DND-41 (cell line): Measurements from ENCODE around the gene ZSCAN31.
"Not testable (repeated sequence)": the region's sequence is repeated elsewhere in the genome, so short reads cannot be mapped to it uniquely, and the experiment has no call there.

ENCODE experiments used
- ATAC-seq: fragments of 200-7000 bp; cut with Tn5 transposase; 3 replicates; pipeline ENCODE4 v1.9.1; 2021; ENCODE audit warnings: low read depth; ENCODE audit not compliant: insufficient read depth
- DNase-seq: peaks from one replicate; pipeline ENCODE4 v3.0.0-alpha.2; 2020
- H2AFZ ChIP-seq: 2 replicates; pipeline ENCODE4 v1.6.0; 2012; ENCODE audit warnings: low read depth, low read length
- H3K27ac ChIP-seq: 2 replicates; pipeline ENCODE4 v1.5.1; 2012; ENCODE audit warnings: low read length, inconsistent platforms
- H3K27me3 ChIP-seq: fragments of 200-600 bp; sonication (generic); 2 replicates; pipeline ENCODE4 v1.6.0; 2012; ENCODE audit warnings: low read length, mild to moderate bottlenecking, inconsistent platforms; ENCODE audit not compliant: insufficient read depth, poor library complexity
- H3K36me3 ChIP-seq: 2 replicates; pipeline ENCODE4 v1.5.1; 2012; ENCODE audit warnings: low read length, inconsistent platforms; ENCODE audit not compliant: insufficient read depth
- H3K4me1 ChIP-seq: 2 replicates; pipeline ENCODE4 v1.5.1; 2012; ENCODE audit warnings: mild to moderate bottlenecking, low read length; ENCODE audit not compliant: insufficient read depth
- H3K4me2 ChIP-seq: 2 replicates; pipeline ENCODE4 v1.6.0; 2012; ENCODE audit warnings: mild to moderate bottlenecking, moderate library complexity, low read length, inconsistent platforms; ENCODE audit not compliant: insufficient read depth
- H3K4me3 ChIP-seq, 2 experiments: fragments of 200-600 bp in 1 of 2; shearing (Covaris generic) in 1 of 2; 2 replicates each; pipeline ENCODE4 v1.5.1; 2012 to 2016; ENCODE audit warnings: inconsistent platforms in 2 of 2, low read length in 2 of 2, mild to moderate bottlenecking in 2 of 2, low read depth in 1 of 2, moderate library complexity in 1 of 2
- H3K79me2 ChIP-seq: 2 replicates; pipeline ENCODE4 v1.6.0; 2012; ENCODE audit warnings: low read length, inconsistent platforms; ENCODE audit not compliant: insufficient read depth
- H3K9ac ChIP-seq: 2 replicates; pipeline ENCODE4 v1.6.0; 2012; ENCODE audit warnings: low read depth, mild to moderate bottlenecking, inconsistent platforms, low read length, moderate library complexity
- H3K9me3 ChIP-seq: 2 replicates; pipeline ENCODE4 v1.5.1; 2012; ENCODE audit warnings: low read length, moderate library complexity, mild to moderate bottlenecking, inconsistent platforms; ENCODE audit not compliant: insufficient read depth, severe bottlenecking
- H4K20me1 ChIP-seq: 2 replicates; pipeline ENCODE4 v1.6.0; 2012; ENCODE audit warnings: low read length; ENCODE audit not compliant: insufficient read depth
- CTCF ChIP-seq: IDR thresholded peaks from 2 replicates; pipeline ENCODE4 v1.5.1; 2012; ENCODE audit warnings: borderline replicate concordance, low read length, moderate library complexity, mild to moderate bottlenecking; ENCODE audit not compliant: poor library complexity, severe bottlenecking; ENCODE audit errors: extremely low read depth
- EZH2 ChIP-seq: IDR thresholded peaks from 3 replicates; pipeline ENCODE4 v1.6.1; 2012; ENCODE audit warnings: borderline replicate concordance, low read depth, mild to moderate bottlenecking, moderate library complexity, low read length, inconsistent platforms; ENCODE audit not compliant: severe bottlenecking

Gene ZSCAN31

GRCh38 chr6:28369463-28369862, 33.5 kb upstream of the ZSCAN31 start:
- H3K9me3 ChIP-seq: no peaks in the 10 kb centered on the region
- H2AFZ ChIP-seq: no peak overlapping the region
- no peak overlapping the region for H3K27ac ChIP-seq
- H3K4me1 ChIP-seq: no peaks in the 10 kb centered on the region
- H3K36me3 ChIP-seq: peaks cover 17% of the 10 kb centered on the region; the same call in 1 of the 2 replicates
- no peak overlapping the region for H3K9ac ChIP-seq
- ATAC-seq (no peak), DNase-seq (no peak)
- H3K4me2 ChIP-seq: no peak overlapping the region
- no peak overlapping the region for H3K4me3 ChIP-seq
- H3K27me3 ChIP-seq: no peaks in the 10 kb centered on the region
- H3K79me2 ChIP-seq: no peaks in the 10 kb centered on the region
- H4K20me1 ChIP-seq: no peaks in the 10 kb centered on the region
- TF ChIP-seq CTCF (no peak), EZH2 (no peak)

GRCh38 chr6:28368522-28368921, 32.6 kb upstream of the ZSCAN31 start:
- Histone ChIP-seq H3K79me2 (no peaks in the 10 kb centered on the region), H3K36me3 (peaks cover 24% of the 10 kb centered on the region), H3K27me3 (no peaks in the 10 kb centered on the region), H2AFZ (no peak overlapping the region), H3K9ac (no peak overlapping the region), H4K20me1 (no peaks in the 10 kb centered on the region), H3K4me1 (no peaks in the 10 kb centered on the region), H3K27ac (no peak overlapping the region), H3K4me3 (no peak overlapping the region), H3K4me2 (no peak overlapping the region), H3K9me3 (no peaks in the 10 kb centered on the region)
- TF ChIP-seq EZH2: no peak
- TF ChIP-seq CTCF: no peak
- DNase-seq (no peak), ATAC-seq (no peak)

- H3K4me2 ChIP-seq, ATAC-seq, H3K27ac ChIP-seq, H3K9me3 ChIP-seq, H3K9ac ChIP-seq, H2AFZ ChIP-seq, H3K79me2 ChIP-seq, H3K4me3 ChIP-seq, H3K27me3 ChIP-seq, H3K4me1 ChIP-seq, H4K20me1 ChIP-seq, DNase-seq: not testable (repeated sequence)
- peaks cover 27% of the 10 kb centered on the region for H3K36me3 ChIP-seq
These were observed 29.6 kb upstream of the ZSCAN31 start for GRCh38 chr6:28365590-28365989.

- Histone ChIP-seq H3K9me3 (peaks cover 3% of the 10 kb centered on the region), H3K4me1 (peaks cover 6% of the 10 kb centered on the region), H3K4me2 (no peak overlapping the region), H3K9ac (no peak overlapping the region), H2AFZ (no peak overlapping the region), H3K27me3 (no peaks in the 10 kb centered on the region), H3K4me3 (no peak overlapping the region), H3K36me3 (peaks cover 21% of the 10 kb centered on the region), H3K27ac (no peak overlapping the region), H4K20me1 (no peaks in the 10 kb centered on the region), H3K79me2 (no peaks in the 10 kb centered on the region)
- TF ChIP-seq CTCF: no peak
- DNase-seq: no peak
- ATAC-seq: no peak
These were observed 25.0 kb upstream of the ZSCAN31 start for GRCh38 chr6:28360961-28361360.

GRCh38 chr6:28359562-28359961, 23.6 kb upstream of the ZSCAN31 start:
- not testable (repeated sequence) for ATAC-seq, H4K20me1 ChIP-seq, H3K9me3 ChIP-seq, H3K79me2 ChIP-seq, DNase-seq, H3K27me3 ChIP-seq, H3K4me3 ChIP-seq, H3K4me2 ChIP-seq, H2AFZ ChIP-seq, H3K9ac ChIP-seq, H3K27ac ChIP-seq
- H3K4me1 ChIP-seq: peaks cover 20% of the 10 kb centered on the region
- peaks cover 13% of the 10 kb centered on the region for H3K36me3 ChIP-seq
